Transverse colon (tissue), 4 donors: ENCODE measurements around the gene CDK14. TPM values are rescaled to one million over a fixed set of nuclear protein-coding genes. Genes with fewer than 3 reads are reported as not detected.

Source experiments
- DNase-seq: peaks from one replicate; pipeline ENCODE4 v3.0.0-alpha.2; 2019
- H3K27ac ChIP-seq, 4 donors: fragments of 200-600 bp; sonication (generic); 2 replicates each; pipeline ENCODE4 v1.5.1; 2016 to 2018; ENCODE audit warnings: inconsistent platforms in 4 of 4
- H3K27me3 ChIP-seq: fragments of 200-600 bp; sonication (generic); 2 replicates; pipeline ENCODE4 v1.5.1; 2017; ENCODE audit warnings: inconsistent platforms
- H3K36me3 ChIP-seq, 4 donors: fragments of 200-600 bp; sonication (generic); 2 replicates each; pipeline ENCODE4 v1.5.1; 2017 to 2019; ENCODE audit warnings: inconsistent platforms in 4 of 4
- H3K4me1 ChIP-seq, 4 donors: fragments of 200-600 bp; sonication (generic); 2 replicates each; pipeline ENCODE4 v1.5.1; 2017 to 2020; ENCODE audit warnings: inconsistent platforms in 4 of 4
- H3K4me3 ChIP-seq, 4 donors: fragments of 200-600 bp; sonication (generic); 1 replicate in 1 of 4; 2 replicates in 3 of 4; pipeline versions ENCODE4 v1.5.1 to v1.6.1; 2017 to 2019; ENCODE audit warnings: inconsistent platforms in 4 of 4
- H3K9me3 ChIP-seq, 2 donors: fragments of 200-600 bp; sonication (generic); 2 replicates each; pipeline ENCODE4 v1.5.1; 2017 to 2019; ENCODE audit warnings: inconsistent platforms in 2 of 2
- CTCF ChIP-seq, 5 experiments: fragments of 200-600 bp in 3 of 5; fragments of 450-650 bp in 2 of 5; sonication (generic) in 3 of 5; IDR thresholded peaks; 1 replicate in 2 of 5; 2 replicates in 3 of 5; pipeline ENCODE4 v1.5.1; 2016 to 2017; ENCODE audit warnings: antibody characterized with exemption in 5 of 5, inconsistent platforms in 3 of 5, mild to moderate bottlenecking in 2 of 5, moderate library complexity in 1 of 5
- EP300 ChIP-seq: sonication (generic); formaldehyde crosslinking; IDR thresholded peaks from one replicate; pipeline ENCODE4 v1.6.1; 2017; ENCODE audit warnings: antibody characterized with exemption, low read depth
- POLR2A ChIP-seq: fragments of 450-650 bp; IDR thresholded peaks from one replicate; pipeline ENCODE4 v1.6.1; 2016; ENCODE audit warnings: antibody characterized with exemption, mild to moderate bottlenecking, moderate library complexity
- POLR2AphosphoS5 ChIP-seq, 3 donors: sonication (generic); formaldehyde crosslinking; IDR thresholded peaks; one replicate each; pipeline ENCODE4 v1.6.1; 2016; ENCODE audit warnings: antibody characterized with exemption in 3 of 3
- WGBS, 2 donors: methylation state at CpG; one replicate each; pipeline ENCODE4 v1.1.5; 2018; ENCODE audit warnings: low coverage in 1 of 2; 5-methylcytosine and 5-hydroxymethylcytosine counted together
- in situ Hi-C, 4 donors: fragments of 200-750 bp; cut with MboI; loops; one replicate each; pipeline versions ENCODE4 v1.15.0 to v1.15.1; 2017; ENCODE audit warnings: low sequenced_read_pairs in 3 of 4, low pct_ligation_motif_present in 1 of 4, low pct_unique_long_range_greater_than_20kb in 1 of 4
- intact Hi-C: fragments of 100-400 bp; cut with DNase I; formaldehyde crosslinking; loops from one replicate; pipeline ENCODE4 v1.15.1; 2023; ENCODE audit warnings: low total_unique reads
- total RNA-seq, 4 donors: library from RNA; depleted of rRNA; stranded (reverse); fragments of >200 nt; gene quantifications; one replicate each; pipeline ENCODE4 v1.1.0, GENCODE V29; 2016

The CDK14 gene
- total RNA-seq, 4 donors from 2014 or later = 0.40 to 15.4 (median 4.8) TPM

GRCh38 chr7:90655566-90655965 is 59.4 kb downstream of the CDK14 start:
- no peak for TF ChIP-seq EP300
- no peak for TF ChIP-seq CTCF (IDR thresholded peaks at IDR 0.05)
- TF ChIP-seq POLR2AphosphoS5 (IDR thresholded peaks at IDR 0.05) = no peak
- no peak for TF ChIP-seq POLR2A
- in situ Hi-C loops = no loop called here
- 42 to 44% methylated on average over 2 of the region's 2 CpGs for WGBS, 2 donors

DNA sequence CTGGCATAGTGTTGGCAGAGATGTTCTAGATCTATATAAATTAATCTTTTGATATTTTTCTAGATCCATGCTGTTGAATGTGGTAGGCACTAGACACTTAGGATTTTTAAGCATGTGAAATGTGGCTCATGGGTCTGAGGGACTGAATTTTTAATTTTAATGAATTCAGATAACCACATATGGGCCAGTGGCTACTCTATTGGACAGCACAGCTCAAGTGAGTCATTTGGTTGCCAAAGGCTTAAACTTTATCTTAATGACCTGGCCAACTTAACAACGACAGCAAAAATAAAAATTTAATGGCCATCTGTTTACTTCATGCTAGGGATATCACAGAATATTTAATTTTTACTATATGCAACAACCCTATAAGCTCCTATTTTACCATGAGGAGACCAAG is 61.4 kb downstream of the CDK14 start:
- Histone ChIP-seq H3K4me3 (no peak overlapping the region), H3K4me1 (peaks cover 0 to 5% (median 2%) of the 10 kb centered on the region in 4 donors), H3K27ac (no peak overlapping the region), H3K36me3 (no peaks in the 10 kb centered on the region), H3K9me3 (no peaks in the 10 kb centered on the region), H3K27me3 (no peaks in the 10 kb centered on the region)
- intact Hi-C loops = no loop called here
- WGBS, 2 donors = 90 to 100% methylated on average over 1 of the region's 1 CpG
- DNase-seq = no peak
- in situ Hi-C loops = no loop called here
- TF ChIP-seq EP300 = no peak
- TF ChIP-seq POLR2AphosphoS5 (IDR thresholded peaks at IDR 0.05) = no peak
- TF ChIP-seq POLR2A = no peak
- no peak for TF ChIP-seq CTCF (IDR thresholded peaks at IDR 0.05)

More at GRCh38 chr7:90655566-90655965, 59.4 kb downstream of the CDK14 start:
- H3K36me3 ChIP-seq = no peaks in the 10 kb centered on the region
- DNase-seq = no peak
- no peaks in the 10 kb centered on the region for H3K4me1 ChIP-seq
- H3K4me3 ChIP-seq = no peak overlapping the region
- H3K27me3 ChIP-seq = no peaks in the 10 kb centered on the region
- H3K9me3 ChIP-seq = no peaks in the 10 kb centered on the region
- intact Hi-C loops = no loop called here
- no peak overlapping the region for H3K27ac ChIP-seq

DNA sequence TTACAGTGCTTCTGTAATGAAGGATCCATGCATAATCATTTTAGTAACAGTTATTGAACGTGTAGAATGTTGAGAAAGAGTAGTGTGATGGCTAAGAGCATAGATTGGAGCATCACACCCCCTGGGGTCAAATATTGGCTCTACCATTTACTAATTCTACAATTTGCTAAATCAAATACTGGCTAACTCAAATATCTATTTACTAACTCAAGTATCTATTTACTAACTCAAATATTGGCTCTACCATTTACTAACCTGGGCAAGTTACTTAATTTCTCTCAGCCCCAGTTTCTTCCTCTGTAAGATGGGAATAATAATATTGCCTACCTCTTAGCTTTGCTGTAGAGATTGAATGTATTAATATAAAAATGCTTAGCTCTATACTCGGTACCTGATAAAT is 64.0 kb downstream of the CDK14 start:
- H3K4me3 ChIP-seq = no peak overlapping the region
- 88 to 93% methylated on average over 2 of the region's 2 CpGs for WGBS, 2 donors
- no peaks in the 10 kb centered on the region for H3K36me3 ChIP-seq
- intact Hi-C loops = no loop called here
- TF ChIP-seq CTCF (IDR thresholded peaks at IDR 0.05) (no peak), POLR2AphosphoS5 (IDR thresholded peaks at IDR 0.05) (no peak), POLR2A (no peak), EP300 (no peak)
- no peak for DNase-seq
- no peaks in the 10 kb centered on the region for H3K9me3 ChIP-seq
- in situ Hi-C loops = no loop called here
- H3K27me3 ChIP-seq = no peaks in the 10 kb centered on the region
- peaks cover 0 to 5% (median 2%) of the 10 kb centered on the region in 4 donors for H3K4me1 ChIP-seq
- H3K27ac ChIP-seq = no peak overlapping the region

DNA sequence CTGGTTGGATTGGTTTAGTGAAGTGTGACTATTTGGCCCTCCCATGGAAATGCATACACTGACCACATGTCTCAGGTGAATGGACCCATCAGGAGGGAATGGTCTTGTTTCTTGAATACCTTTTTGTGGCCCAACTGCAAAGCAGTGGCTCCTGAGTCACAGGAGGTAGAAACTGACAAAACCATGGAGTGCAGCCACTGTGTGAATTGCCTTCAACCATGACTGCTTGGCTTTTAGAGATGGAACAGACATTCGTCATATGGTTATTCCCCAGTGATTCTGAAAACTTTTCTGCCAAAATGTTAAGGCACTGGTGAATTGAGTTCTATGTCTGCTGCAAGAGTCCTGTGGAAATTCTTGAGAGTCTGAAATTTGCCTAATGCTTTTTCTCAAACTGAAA is 64.7 kb downstream of the CDK14 start:
- H3K9me3 ChIP-seq = no peaks in the 10 kb centered on the region
- DNase-seq = no peak
- H3K4me1 ChIP-seq = peaks cover 0 to 5% (median 2%) of the 10 kb centered on the region in 4 donors
- no peaks in the 10 kb centered on the region for H3K36me3 ChIP-seq
- intact Hi-C loops = no loop called here
- no peaks in the 10 kb centered on the region for H3K27me3 ChIP-seq
- no peak overlapping the region for H3K27ac ChIP-seq
- 78% methylated on average over 1 of the region's 1 CpG; no CpG with 5 or more reads in 1 of the 2 donors for WGBS, 2 donors
- H3K4me3 ChIP-seq = no peak overlapping the region
- TF ChIP-seq POLR2A (no peak), EP300 (no peak), CTCF (IDR thresholded peaks at IDR 0.05) (no peak), POLR2AphosphoS5 (IDR thresholded peaks at IDR 0.05) (no peak)
- in situ Hi-C loops = no loop called here
